GM21786 (cell line): ENCODE measurements around the gene SHISA7.

ENCODE experiments used
- ATAC-seq: cut with Tn5 transposase; IDR thresholded peaks from one replicate; pipeline ENCODE4 v1.9.1; 2021; ENCODE audit not compliant: unreplicated experiment

The SHISA7 gene

DNA sequence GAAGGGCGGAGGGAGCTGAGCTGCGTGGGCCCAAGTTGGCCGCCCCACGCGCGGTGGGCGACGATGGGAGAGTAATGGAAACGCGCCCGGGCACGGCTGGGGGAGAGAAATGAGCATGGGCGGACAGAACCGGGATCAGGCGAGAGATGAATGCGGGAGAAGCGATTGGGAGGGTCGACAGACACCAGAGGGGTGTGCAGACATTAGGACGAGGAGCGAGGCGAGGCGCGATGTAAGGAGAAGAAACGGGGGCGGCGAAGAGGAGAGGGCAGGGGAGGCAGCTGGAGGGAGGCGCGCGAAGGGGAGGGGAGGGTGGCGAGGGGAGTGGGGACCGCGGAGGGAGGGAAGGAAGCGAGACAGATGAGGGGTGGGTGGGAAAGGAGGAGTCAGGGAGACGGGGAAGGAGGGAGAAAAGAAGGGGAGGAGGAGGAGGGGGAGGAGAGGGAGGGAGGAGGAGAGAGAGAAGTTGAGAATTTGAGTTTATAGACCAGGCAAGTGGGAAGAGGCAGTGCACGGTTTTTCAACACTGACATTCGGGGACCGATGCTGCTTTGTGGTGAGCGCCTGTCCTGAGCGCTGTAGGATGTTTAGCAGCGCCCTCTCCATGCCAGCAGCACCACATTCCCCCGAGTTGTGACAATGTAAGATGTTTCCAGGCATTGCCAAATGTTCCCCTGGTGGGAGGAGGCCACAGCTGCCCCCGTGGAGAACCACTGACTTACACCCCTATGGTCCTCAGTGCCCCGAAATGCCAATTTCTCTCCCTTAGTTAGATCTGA is at the start of gene SHISA7:
SHISA7 (minus strand) TSS at position 256 of the 779 bp plus-strand sequence. CDS start 437 bp downstream, outside the sequence.
- ATAC-seq, result no peak

DNA sequence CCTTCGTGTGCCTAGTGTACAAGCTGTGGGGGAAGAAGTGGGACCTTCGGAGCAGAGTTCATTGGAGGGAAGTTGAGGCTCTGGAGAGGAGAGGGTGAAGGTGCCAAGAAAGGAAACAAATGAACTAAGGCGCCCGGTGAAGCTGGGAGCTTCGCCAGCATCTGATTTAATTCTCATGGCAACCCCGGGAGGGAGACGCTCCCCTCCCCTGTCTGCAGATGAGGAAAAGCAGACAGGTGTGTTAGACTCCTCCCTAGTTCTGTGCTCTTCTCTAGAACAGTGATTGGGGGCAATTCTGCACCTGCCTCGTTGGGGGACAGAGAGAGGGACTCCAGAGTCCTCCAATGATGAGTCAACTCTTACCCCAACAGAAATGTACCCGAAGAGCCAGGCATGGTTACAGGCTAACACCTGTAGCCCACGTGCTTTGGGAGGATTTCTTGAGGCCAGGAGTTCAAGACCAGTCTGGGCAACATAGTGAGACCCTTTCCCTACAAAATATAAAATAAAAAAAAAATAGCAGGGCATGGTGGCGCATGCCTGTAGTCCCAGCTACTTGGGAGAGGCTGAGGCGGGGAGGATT is 49.4 kb upstream of the SHISA7 start:
- ATAC-seq, result no peak

DNA sequence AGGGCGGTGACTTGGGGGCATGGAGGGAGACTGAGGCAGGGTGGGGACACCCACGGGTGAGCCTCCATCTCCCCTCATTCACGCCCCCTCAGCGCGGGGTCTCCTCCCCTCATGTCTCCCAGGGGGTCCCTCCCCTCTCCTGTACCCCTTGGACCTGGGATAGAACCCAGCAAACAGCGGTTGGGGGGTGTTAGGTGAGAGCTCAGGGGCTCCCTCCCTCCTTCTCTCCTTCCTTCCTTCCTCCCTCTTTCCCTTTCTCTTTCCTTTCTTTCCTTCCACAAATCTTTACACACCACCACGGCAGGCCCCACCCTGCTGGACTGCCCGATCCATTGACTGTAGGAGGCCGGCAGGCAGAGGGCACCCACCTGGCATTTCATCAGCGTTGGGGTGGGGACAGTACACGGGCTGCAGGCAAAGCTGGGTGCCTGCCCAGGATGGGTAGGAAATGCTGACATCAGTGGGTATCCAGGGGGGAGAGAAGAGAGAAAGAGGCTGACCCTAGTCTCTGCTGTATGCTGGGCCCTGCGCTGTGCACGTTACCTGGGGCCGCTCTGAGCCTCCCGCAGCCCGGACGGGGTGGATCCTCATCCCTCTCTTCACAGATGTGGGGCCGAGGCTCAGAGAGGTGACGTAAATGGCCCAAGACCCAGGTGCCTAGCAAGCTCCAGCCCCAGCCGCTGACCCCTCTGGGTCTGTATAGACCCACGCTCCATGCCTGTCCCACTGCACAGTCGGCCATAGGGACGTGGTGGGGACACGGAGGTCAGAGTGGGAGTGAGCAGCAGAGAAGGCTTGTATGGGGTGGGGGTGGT is 48.7 kb upstream of the SHISA7 start:
- no peak for ATAC-seq

DNA sequence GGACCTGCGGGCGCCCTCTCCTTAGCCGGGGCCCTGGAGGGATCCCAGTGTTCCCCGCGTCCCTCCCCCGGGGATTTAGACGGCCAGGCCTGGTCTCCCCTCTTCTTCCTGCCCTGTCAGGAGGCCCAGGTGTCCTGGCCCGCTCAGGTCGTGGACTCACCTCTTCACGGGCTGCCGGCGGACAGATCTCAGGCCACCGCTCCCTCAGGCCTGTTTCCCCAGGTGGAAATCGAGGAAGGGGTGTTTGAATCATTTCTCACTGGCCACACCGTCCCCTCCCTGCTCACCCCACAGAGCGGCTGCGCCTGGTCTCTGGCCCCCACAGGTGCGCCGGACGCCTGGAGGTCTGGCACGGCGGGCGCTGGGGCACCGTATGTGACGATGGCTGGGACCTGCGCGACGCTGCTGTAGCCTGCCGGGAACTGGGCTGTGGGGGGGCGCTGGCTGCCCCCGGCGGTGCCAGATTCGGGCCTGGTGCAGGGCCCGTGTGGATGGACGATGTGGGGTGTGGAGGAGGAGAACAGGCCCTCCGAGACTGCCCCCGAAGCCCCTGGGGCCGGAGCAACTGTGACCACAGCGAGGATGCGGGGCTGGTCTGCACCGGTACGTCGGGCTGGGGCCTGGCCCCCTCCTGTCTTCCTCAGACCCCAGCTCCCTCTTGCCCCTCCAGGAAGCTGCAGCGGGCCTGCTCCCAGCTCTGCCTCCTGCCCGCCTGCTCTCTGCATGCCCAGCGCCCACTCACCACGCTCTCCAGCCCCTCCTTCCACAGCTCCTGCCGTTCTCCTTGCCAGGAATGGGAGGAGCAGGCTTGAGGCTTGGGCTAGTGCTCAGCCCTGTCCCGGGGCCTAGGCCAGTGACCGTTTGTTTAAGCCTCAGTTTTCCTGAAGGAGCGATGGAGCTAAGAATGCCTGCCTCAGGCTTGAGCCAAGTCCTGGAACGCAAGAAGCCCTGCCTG is 47.7 kb upstream of the SHISA7 start:
- ATAC-seq, result no peak

DNA sequence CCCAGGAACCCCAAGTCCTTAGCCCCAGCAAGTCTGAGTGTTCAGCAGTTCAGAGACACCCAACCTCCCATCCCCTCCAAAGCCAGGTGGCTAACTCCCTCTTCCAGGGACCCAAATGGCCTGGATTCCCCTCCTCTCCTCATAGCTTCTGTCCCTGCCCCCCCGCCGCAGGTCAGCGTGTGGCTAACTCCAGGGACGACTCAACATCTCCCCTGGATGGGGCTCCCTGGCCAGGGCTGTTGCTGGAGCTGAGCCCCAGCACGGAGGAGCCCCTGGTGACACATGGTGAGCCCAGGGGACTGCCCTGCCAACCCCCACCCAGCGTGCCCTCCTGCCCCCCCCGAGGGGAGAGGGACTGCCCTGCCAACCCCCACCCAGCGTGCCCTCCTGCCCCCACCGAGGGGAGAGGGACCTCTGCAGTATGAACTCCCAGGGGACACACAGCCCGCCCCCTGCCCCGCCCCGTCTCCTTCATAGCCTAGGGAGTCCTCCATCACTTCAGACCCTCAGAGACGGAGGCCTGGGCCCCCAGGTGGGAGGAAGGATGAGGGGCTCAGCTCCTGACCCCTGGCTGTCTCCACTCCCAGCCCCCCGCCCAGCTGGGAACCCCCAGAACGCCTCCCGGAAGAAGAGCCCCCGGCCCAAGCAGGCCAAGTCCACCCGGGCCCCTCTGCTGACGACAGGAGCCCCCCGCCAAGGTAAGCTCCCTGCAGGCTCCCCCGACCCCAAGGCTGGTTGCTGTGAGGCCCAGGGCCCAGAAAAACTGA is 46.8 kb upstream of the SHISA7 start:
- ATAC-seq, result no peak

DNA sequence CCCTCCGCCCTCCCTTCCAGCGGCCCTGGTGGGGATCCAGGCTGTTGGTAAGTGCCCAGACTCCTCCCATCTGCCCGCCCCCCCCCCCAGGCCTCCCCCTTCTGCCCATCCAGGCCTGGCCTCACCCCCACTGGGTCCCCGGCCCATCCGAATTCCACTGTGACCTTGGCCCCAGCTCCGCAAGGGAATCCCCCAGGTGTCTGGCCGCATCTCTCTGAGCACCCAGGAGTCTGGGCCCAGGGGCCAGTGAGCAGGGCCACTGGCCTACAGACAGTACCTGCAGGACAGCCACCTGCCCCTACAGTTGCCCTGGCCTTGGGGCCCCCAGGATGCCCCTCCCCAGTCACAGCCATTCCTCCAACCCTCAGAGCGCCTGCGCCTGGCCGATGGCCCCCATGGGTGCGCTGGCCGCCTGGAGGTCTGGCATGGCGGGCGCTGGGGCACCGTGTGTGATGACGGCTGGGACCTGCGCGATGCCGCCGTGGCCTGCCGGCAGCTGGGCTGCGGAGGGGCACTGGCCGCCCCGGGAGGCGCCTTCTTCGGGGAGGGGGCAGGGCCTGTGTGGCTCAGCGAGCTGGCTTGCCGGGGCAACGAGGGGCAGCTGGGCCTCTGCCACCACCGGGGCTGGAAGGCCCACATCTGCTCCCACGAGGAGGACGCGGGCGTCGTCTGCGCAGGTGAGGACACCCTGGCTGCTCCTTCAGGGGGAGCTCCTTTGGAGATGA is 46.0 kb upstream of the SHISA7 start:
- no peak for ATAC-seq

DNA sequence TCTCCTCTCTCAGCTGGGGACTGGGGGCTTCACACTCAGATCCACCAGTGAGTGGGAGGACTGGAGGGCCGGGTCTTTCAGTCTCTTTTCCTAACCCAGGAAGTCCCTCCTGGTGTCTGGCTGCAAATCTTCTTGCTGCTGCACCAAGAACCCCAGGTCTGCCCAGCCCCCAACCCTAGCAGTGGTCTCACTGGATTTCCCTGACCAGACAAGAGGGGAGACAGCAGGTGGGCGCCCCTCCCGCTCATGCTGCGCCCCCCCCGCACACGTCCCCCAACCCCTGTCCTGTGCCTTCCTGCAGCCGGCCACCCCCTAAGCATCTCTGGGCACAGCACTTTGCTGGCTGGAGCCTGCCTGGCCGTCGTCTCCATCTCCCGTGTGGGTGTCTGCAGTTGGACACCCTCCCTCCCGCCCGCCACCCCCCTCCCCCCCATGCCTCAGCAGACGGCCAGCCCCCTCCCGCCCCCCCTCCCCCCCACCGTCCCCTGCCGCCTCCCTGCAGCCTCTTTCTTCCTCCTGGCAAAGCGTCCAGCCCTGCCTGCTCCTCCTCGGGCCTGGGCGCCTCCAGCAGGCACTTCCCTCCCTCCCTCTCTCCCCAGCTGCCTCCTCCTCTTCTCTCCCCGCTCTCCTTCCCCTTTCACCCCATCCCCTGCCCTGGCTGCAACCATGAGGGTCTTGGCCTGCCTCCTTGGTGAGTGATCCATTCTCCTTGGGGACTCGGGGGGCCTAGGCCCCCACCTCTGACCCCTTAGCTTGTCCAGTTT is 45.0 kb upstream of the SHISA7 start, which contains the start of gene SSC5D:
SSC5D (plus strand) TSS at position 513 of the 764 bp plus-strand sequence; CDS start at position 667, 154 bp downstream.
- no peak for ATAC-seq

DNA sequence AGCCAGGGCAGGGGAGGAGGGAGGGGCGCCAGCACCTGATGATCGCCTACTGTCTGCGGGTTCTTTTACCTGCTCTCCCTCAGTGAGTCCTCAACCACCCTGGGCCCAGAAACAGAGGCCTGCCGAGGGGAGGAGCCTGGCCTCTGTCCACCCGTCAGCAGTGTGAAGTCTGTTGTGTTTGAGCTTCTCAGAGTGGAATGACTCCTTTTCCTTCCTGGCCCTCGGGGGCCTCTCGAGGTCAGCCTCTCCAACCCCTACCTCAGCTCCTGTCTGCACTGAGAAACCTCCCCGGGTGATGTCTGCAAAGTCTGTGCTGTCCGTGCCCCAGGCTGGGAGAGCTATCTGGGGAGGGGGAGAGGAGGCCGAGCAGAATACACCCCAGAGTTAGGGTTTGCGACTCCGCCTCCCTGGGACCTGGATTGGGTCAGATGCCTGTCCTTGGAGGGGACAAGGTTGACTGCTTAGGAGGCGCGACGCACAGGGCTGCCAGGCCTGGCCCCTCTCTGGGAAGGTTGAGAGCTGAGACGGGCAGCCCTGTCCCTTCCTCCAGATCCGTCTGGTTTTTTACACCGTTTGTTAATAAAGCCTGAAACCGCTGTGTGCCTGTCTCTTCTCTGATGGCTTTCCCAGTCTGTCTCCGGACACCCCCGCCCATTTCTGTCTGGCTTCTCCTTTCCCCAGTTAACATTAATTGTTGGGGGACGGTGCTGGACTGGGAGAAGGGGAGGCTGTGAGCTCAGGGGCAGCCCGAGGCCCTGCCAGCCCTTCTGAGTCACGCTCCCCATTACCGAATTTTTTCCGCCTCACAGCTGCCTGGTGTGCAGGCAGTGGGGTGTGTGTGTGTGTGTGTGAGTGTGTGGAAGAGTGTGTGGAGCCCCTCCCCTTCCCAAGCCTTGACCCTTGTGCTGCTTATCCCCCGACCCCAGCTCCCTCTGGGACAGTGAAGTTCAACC is 44.1 kb upstream of the SHISA7 start:
- no peak for ATAC-seq

DNA sequence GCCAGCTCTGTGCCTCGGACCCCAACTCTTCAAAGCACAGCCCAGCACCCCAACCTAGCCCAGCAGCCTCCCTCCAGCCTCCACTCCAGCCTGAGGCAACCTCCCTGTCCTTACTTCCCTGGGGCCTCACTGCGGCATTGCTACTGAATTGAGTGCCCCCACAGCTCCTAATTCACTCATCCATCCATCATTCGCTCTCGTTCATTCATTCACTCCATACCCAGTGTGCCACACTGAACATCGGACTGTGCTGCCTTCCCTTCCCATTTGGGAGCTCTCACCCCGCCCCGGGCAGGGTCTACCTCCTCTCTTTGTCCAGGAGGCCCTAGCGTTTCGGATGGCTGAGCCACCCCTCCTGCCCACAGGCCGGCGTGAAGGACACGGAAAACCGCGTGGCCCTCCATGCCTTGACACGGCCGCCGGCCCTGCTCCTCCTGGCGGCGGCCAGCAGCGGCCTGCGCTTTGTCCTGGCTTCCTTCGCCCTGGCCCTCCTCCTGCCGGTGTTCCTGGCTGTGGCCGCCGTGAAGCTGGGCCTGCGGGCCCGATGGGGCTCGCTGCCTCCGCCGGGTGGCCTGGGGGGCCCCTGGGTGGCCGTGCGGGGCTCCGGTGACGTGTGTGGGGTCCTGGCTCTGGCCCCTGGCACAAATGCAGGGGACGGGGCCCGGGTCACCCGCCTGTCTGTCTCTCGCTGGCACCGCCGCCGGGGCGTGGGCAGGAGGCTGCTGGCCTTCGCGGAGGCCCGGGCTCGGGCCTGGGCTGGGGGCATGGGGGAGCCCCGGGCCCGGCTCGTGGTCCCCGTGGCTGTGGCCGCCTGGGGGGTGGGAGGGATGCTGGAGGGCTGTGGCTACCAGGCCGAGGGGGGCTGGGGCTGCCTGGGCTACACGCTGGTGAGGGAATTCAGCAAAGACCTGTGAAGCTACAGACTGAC is 43.2 kb upstream of the SHISA7 start:
- no peak for ATAC-seq

DNA sequence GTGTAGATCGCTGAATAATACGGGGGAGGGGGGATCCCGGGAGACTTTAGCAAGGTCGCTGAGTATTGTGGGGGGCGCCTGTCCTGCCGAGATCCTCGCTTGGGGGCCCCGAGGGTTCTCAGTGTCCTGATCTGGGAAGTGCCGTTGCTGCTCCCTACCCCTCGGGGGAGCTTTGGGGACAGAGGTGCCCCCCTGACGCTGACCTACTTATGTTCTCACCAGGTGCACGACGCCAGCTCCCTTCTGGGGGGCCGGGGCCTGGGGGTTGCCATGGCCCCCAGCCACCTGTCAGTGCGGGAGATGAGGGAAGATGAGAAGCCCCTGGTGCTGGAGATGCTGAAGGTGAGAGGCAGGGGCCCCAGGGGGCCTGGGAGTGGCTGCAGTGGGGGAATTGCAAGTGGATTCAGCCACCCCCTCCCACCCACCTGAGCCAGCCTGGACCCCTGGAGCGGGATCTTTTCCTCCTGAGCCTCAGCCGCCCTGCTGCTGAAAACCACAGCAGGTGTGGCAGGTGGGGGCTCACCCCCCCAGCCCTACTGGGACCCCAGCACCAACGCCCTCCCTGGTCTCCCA is 42.4 kb upstream of the SHISA7 start:
- ATAC-seq, result no peak

DNA sequence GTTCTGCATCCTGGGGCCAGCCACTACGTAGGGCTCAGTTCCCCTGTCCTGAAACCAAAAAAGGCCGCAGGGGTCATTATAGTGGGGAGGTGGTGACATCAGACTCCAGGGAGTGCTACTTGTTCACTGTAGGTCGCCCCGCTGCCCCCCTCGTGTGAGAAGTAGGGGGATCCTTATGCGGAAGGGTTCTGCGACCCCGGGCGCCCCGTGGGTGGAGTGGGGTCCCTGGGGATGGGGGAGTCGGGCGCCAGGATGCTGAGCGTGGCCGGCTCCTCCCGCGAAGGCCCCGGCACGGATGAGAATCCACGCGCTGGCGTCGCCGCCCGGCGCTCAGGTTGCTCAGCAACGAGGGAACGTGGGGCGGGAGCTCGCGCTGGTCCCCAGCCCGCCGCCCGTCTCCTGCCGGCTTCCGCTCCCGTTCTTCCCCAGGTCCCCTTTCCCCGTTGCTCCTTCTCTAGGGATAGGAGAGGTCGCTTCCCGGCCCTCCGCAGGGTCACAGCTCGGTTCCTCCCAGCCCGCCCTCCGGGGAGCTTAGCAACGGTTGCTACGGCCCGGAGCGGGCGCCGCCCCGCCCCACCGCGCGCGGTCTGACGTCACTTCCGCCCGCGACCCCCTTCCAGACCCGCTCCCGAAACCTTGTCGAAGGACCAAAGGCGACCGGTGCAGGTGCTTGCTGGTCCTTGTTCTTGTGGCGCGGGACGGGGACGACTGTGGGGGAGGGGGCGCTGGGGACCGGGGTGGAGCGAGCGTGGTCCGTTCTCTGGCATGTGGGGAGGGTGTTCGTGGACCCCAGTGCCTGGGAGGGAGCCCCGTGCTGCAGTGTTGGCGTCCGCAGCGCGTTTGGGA is 41.7 kb upstream of the SHISA7 start, which contains the start of gene NAT14:
NAT14 (plus strand) TSS at position 596 of the 846 bp plus-strand sequence. CDS start 521 bp downstream, outside the sequence.
- ATAC-seq, result no peak

DNA sequence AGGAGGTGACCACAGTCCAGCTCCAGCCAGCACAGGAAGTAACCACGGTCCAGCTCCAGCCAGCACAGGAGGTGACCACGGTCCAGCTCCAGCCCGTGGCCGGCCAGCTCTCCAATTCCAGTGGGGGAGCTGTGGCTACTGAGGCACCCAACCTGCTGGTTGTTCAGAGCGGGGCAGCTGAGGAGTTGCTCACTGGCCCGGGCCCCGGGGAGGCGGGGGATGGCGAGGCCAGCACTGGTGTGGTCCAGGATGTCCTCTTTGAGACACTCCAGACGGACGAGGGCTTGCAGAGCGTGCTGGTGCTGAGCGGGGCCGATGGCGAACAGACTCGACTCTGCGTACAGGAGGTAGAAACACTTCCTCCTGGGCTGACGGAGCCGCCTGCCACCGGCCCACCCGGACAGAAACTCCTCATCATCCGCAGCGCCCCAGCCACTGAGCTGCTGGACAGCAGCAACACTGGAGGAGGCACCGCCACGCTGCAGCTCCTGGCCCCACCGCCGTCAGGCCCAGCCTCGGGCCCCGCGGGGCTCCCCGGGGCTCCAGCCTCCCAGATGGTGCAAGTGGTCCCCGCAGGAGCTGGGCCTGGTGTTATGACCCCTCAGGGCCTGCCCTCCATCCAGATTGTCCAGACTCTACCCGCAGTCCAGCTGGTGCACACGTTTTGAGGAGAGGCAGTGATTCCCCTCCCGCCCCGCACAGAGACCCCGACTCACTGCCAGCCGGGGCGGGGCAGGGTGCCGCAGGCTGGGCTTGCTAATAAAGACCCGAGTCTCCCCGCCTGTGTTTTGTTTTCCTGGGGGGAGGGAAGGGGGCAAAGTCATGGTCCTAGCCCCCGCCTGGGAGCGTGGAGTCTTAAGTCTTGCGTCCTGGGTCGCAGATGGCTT is 40.8 kb upstream of the SHISA7 start:
- no peak for ATAC-seq

DNA sequence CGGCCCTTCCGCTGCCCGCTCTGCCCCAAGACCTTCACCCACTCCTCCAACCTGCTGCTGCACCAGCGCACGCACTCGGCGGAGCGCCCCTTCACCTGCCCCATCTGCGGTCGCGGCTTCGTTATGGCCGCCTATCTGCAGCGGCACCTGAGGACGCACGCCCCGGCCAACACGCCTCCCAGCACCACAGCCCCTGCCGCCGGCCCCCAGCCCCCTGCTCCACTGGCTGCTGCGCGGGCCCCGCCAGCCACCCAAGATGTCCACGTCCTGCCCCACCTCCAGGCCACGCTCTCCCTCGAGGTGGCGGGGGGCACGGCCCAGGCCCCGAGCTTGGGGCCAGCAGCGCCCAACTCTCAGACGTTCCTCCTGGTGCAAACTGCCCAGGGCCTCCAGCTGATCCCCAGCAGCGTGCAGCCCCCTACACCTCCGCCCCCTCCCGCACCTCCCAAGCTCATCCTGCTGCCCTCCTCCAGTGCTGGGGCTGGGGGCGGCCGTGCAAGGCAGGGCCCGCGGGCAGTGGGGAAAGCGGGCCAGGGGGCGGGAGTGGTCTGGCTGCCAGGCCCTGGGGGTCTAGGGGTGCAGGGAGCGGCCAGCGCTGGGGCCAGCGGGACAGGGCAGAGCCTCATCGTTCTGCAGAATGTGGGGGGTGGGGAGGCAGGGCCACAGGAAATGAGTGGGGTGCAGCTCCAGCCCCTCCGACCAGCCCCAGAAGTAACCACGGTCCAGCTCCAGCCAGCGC is 40.0 kb upstream of the SHISA7 start:
- no peak for ATAC-seq
